Measurements from ENCODE around the gene RAB11FIP4. TPM values are rescaled to one million over a fixed set of nuclear protein-coding genes. Genes with fewer than 3 reads are reported as not detected.

The RAB11FIP4 gene
- total RNA-seq, 1 experiment from 2014 or later: 48.8 TPM

- no peak for DNase-seq (ENCODE audit: low read depth, low spot score)
- in situ Hi-C loops (cut with HindIII; ENCODE audit: low pct_unique_long_range_greater_than_20kb, low sequenced_read_pairs): no loop called here
These were observed 181.6 kb downstream of the RAB11FIP4 start for GRCh38 chr17:31573047-31573446.

- DNase-seq (ENCODE audit: low read depth, low spot score): no peak
- in situ Hi-C loops (cut with HindIII; ENCODE audit: low pct_unique_long_range_greater_than_20kb, low sequenced_read_pairs): no loop called here
These were observed 182.4 kb downstream of the RAB11FIP4 start for GRCh38 chr17:31573861-31574260.

DNA sequence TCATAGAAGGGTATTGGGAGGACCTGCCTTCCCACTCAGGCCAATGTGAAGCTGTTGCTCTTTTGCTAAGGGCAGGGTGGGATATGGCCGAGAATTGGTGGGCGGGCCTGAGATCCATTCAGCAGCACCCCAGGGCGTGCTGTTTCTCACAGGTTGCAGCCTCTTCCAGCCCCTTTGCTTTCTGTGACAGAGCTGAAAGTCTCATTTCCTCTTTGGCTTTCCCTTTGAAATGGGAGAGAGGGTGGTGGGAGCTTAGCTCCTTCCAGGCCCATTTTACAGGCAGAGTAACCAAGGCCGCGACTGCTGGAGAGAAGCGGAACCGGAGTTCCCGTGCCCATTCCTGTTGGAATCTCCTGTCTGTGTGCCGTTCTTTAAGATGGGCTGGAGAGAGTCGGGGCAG, 183.0 kb downstream of the RAB11FIP4 start:
- DNase-seq (ENCODE audit: low read depth, low spot score): no peak
- in situ Hi-C loops (cut with HindIII; ENCODE audit: low pct_unique_long_range_greater_than_20kb, low sequenced_read_pairs): no loop called here

GRCh38 chr17:31575043-31575442, 183.6 kb downstream of the RAB11FIP4 start:
- in situ Hi-C loops (cut with HindIII; ENCODE audit: low pct_unique_long_range_greater_than_20kb, low sequenced_read_pairs): no loop called here
- no peak for DNase-seq (ENCODE audit: low read depth, low spot score)

DNA sequence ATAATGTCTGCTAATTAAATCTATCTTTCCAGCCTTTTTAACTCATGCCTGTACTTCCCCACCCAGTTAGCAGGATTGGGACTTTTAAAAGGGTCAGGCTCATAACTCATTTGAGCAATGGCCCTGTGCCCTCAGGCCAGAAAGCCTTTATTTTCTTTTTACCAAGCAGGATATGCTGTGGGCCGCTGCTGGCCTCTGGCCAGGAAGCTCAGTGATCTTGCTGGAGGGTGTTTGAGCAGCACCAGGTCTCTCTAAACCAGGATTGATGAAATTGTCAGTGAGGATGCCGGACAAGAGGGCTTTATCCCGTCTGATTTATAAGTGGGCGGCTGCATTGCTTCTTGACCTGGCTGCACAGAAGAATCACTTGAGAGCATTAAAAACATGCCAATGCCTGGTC, 187.8 kb downstream of the RAB11FIP4 start:
- in situ Hi-C loops (cut with HindIII; ENCODE audit: low pct_unique_long_range_greater_than_20kb, low sequenced_read_pairs): no loop called here
- DNase-seq (ENCODE audit: low read depth, low spot score): peak; percentile 78

GRCh38 chr17:31580316-31580705, 188.8 kb downstream of the RAB11FIP4 start:
- in situ Hi-C loops (cut with HindIII; ENCODE audit: low pct_unique_long_range_greater_than_20kb, low sequenced_read_pairs): no loop called here
- no peak for DNase-seq (ENCODE audit: low read depth, low spot score)

- DNase-seq (ENCODE audit: low read depth, low spot score): peak; percentile 79
- in situ Hi-C loops (cut with HindIII; ENCODE audit: low pct_unique_long_range_greater_than_20kb, low sequenced_read_pairs): no loop called here
These were observed 189.4 kb downstream of the RAB11FIP4 start for GRCh38 chr17:31580706-31581490.

- DNase-seq (ENCODE audit: low read depth, low spot score): peak; percentile 40
- in situ Hi-C loops (cut with HindIII; ENCODE audit: low pct_unique_long_range_greater_than_20kb, low sequenced_read_pairs): no loop called here
These were observed 190.0 kb downstream of the RAB11FIP4 start for GRCh38 chr17:31581491-31581890.

- no peak for DNase-seq (ENCODE audit: low read depth, low spot score)
- in situ Hi-C loops (cut with HindIII; ENCODE audit: low pct_unique_long_range_greater_than_20kb, low sequenced_read_pairs): no loop called here
These were observed 190.9 kb downstream of the RAB11FIP4 start for GRCh38 chr17:31582151-31582907.

GRCh38 chr17:31583772-31584356, 192.4 kb downstream of the RAB11FIP4 start:
- no peak for DNase-seq (ENCODE audit: low read depth, low spot score)
- in situ Hi-C loops (cut with HindIII; ENCODE audit: low pct_unique_long_range_greater_than_20kb, low sequenced_read_pairs): no loop called here

DNA sequence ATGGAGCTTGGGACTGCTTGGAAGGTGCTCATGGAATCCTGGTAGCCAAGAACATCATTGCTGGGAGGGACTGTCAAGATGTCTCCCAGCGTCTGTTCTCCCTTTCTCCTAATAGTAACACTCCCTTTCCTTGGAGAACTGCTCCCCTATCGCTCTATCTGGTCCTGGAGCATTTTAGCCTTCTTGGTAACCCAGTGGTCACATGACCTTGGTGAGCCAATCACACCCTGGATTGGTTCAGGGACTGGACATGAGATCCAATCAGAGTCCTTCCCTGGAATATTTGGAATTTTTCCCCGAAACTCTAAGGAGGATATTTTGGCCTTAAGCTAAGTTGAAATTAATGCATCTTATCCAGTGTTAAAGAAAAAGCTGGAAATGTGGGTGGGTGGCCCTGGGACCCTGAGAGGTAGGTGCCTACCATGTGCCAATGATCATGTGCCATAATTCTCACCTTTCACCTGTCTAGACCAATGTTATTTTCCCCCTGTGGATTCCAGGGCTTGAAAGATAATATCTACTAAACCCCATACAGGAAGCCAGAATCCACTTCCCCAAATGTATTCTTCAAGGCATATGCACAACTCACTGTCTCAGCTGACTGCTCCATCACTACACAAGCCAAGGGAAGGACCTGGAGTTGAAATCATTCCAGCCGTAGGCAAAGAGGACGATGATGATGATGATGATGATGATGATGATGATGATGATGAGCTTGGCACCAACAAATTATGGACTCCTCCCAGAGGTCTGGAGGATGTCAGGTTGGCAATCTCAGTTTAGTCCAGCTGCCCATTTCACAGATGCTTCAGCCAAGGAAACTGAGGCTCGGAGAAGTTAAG, 193.2 kb downstream of the RAB11FIP4 start:
- DNase-seq (ENCODE audit: low read depth, low spot score): no peak
- in situ Hi-C loops (cut with HindIII; ENCODE audit: low pct_unique_long_range_greater_than_20kb, low sequenced_read_pairs): no loop called here

DNA sequence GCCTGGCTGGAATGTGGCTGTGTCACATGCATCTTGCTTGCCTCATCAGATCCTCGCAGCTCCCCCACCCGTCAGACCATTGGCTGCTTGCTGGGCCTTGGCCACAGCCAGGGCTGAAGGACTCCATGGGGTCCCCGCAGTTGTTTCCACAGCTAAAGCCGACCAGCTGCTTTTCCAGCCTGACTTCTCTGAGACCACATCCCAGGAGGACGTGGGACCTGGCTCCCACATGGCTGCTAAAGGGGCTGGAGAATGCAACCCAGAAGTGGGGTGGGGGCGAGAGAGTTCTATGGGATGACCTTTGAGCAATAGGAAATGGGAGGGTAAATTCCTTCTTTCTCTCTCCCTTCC, 193.8 kb downstream of the RAB11FIP4 start:
- in situ Hi-C loops (cut with HindIII; ENCODE audit: low pct_unique_long_range_greater_than_20kb, low sequenced_read_pairs): no loop called here
- no peak for DNase-seq (ENCODE audit: low read depth, low spot score)

DNA sequence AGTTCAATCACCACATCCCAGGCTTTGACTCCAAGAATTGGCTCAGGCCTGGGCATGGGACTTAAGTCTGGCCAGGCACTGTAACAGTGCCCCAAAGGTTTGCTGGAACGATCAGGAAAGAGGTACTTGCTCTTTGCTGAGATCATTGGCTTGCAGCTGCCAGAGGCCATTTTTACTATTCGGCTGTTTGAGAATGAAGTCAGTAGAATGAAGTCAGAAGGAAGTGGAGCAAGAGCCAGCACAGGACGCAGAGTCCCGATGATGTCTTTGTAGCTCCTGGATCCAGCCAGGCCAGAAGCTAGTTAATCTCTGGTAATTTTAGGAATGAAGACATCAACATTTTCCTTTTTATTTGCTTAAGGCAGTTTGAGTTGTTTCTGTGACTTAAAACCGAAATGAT, 195.5 kb downstream of the RAB11FIP4 start:
- DNase-seq (ENCODE audit: low read depth, low spot score): no peak
- in situ Hi-C loops (cut with HindIII; ENCODE audit: low pct_unique_long_range_greater_than_20kb, low sequenced_read_pairs): no loop called here

- DNase-seq (ENCODE audit: low read depth, low spot score): no peak
- in situ Hi-C loops (cut with HindIII; ENCODE audit: low pct_unique_long_range_greater_than_20kb, low sequenced_read_pairs): no loop called here
These were observed 196.0 kb downstream of the RAB11FIP4 start for GRCh38 chr17:31587462-31587861.
